Ovary (tissue), 9 donors: Measurements from ENCODE around the gene CDKAL1. TPM values are rescaled to one million over a fixed set of nuclear protein-coding genes. Genes with fewer than 3 reads are reported as not detected.
"Not testable (repeated sequence)": the region's sequence is repeated elsewhere in the genome, so short reads cannot be mapped to it uniquely, and the experiment has no call there.

Experiments used
- DNase-seq, 5 donors: peaks; one replicate each; pipeline ENCODE4 v3.0.0-alpha.2; 2019 to 2020
- H3K27ac ChIP-seq, 2 donors: fragments of 200-600 bp; one replicate each; pipeline versions ENCODE4 v1.5.1 to v1.8.0; 2019 to 2022
- H3K27me3 ChIP-seq: fragments of 200-600 bp; one replicate; pipeline ENCODE4 v1.8.0; 2022
- H3K36me3 ChIP-seq: fragments of 200-600 bp; sonication (generic); one replicate; pipeline ENCODE4 v1.5.1; 2019
- H3K4me1 ChIP-seq: one replicate; pipeline ENCODE4 v1.8.1; 2013; ENCODE audit warnings: mild to moderate bottlenecking, moderate library complexity; ENCODE audit not compliant: insufficient read depth
- H3K4me3 ChIP-seq: fragments of 200-600 bp; sonication (generic); one replicate; pipeline ENCODE4 v1.5.1; 2017
- H3K9me3 ChIP-seq, 2 donors: fragments of 200-600 bp in 1 of 2; sonication (generic) in 1 of 2; one replicate each; pipeline versions ENCODE4 v1.5.1 to v1.8.1; 2013 to 2019; ENCODE audit warnings: mild to moderate bottlenecking in 1 of 2, moderate library complexity in 1 of 2
- EP300 ChIP-seq: sonication (generic); formaldehyde crosslinking; IDR thresholded peaks from one replicate; pipeline ENCODE4 v1.6.1; 2017; ENCODE audit warnings: antibody characterized with exemption
- POLR2A ChIP-seq: fragments of 450-650 bp; IDR thresholded peaks from one replicate; pipeline ENCODE4 v1.6.1; 2017; ENCODE audit warnings: antibody characterized with exemption, mild to moderate bottlenecking, moderate library complexity
- WGBS, 3 donors: extraction: QIAGEN DNeasy Blood & Tissue Kit in 1 of 3; methylation state at CpG; one replicate each; pipeline versions ENCODE4 v1.1.5 to v1.1.7; 2013 to 2017; 5-methylcytosine and 5-hydroxymethylcytosine counted together
- intact Hi-C, 4 donors: fragments of 100-400 bp; cut with DNase I; formaldehyde crosslinking; loops; one replicate each; pipeline versions ENCODE4 v1.11.0 to v1.15.1; 2022 to 2023
- polyA plus RNA-seq, 2 donors: library from polyadenylated mRNA; stranded (reverse); fragments of 200-250 nt in 1 of 2; fragments of 350-450 nt in 1 of 2; fragmentation: Illumina TruSeq in 1 of 2; extraction: RNeasy Lipid Tissue Mini Kit (QIAGEN cat#74804) in 1 of 2; gene quantifications; one replicate each; pipeline ENCODE4 v1.2.3, GENCODE V29; 2013 to 2014
- total RNA-seq, 7 donors: library from RNA; depleted of rRNA in 2 of 7; stranded (reverse); fragments of >200 nt in 2 of 7; fragmentation: NEBNext Ultra II Directional in 3 of 7; extraction: Animal tissue kit (Norgen Biotek cat#: 25700) in 3 of 7; gene quantifications; one replicate each; pipeline versions ENCODE4 v1.1.0 to v1.2.4, GENCODE V29; 2016 to 2023
- TF ChIP-seq, protein P1 (sequence below), 3 donors: fragments of 450-650 bp in 2 of 3; fragments of 200-600 bp in 1 of 3; IDR thresholded peaks; one replicate each; pipeline versions ENCODE4 v1.5.1 to v1.8.0; 2016 to 2022; ENCODE audit warnings: antibody characterized with exemption in 3 of 3, mild to moderate bottlenecking in 1 of 3
- donor health status: DM: no; HTN: no; CAD: no; lungs with moderate emphysema.
- donor health status: DM: no; HTN: no; CAD: no.
- donor health status: Bipolar disorder and iron deficiency.
- donor health status: DM: yes; HTN: yes; CAD: no.
- donor health status: DM: no; HTN: no; CAD: no.
- donor health status: DM: yes; HTN: yes; CAD: no.

CDKAL1 gene
- total and polyA plus RNA-seq, 9 donors: 6.8 to 21.3 (median 18.9) TPM

DNA sequence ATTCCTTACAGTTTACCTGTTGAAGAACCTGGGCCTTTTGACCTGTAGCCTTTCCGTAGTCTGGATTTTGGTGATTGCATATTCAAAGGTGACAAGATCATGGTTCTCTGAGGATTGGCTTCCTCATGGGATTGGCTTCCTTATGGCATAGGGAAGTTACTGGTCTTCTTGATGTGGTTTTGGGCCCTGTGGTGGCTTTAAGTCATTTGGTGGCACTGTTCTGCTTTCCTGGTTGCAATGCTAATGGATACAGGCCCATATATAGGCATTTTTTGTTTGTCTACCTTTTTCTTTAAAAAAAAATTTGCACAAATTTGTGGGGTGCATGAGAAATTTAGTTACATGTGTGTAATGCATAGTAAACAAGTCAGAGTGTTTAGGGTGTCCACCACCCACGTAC is 185.7 kb downstream of the CDKAL1 start:
- TF ChIP-seq POLR2A (no peak), EP300 (no peak)
- TF ChIP-seq, protein P1, sequence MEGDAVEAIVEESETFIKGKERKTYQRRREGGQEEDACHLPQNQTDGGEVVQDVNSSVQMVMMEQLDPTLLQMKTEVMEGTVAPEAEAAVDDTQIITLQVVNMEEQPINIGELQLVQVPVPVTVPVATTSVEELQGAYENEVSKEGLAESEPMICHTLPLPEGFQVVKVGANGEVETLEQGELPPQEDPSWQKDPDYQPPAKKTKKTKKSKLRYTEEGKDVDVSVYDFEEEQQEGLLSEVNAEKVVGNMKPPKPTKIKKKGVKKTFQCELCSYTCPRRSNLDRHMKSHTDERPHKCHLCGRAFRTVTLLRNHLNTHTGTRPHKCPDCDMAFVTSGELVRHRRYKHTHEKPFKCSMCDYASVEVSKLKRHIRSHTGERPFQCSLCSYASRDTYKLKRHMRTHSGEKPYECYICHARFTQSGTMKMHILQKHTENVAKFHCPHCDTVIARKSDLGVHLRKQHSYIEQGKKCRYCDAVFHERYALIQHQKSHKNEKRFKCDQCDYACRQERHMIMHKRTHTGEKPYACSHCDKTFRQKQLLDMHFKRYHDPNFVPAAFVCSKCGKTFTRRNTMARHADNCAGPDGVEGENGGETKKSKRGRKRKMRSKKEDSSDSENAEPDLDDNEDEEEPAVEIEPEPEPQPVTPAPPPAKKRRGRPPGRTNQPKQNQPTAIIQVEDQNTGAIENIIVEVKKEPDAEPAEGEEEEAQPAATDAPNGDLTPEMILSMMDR (IDR thresholded peaks at IDR 0.05): no peak

DNA sequence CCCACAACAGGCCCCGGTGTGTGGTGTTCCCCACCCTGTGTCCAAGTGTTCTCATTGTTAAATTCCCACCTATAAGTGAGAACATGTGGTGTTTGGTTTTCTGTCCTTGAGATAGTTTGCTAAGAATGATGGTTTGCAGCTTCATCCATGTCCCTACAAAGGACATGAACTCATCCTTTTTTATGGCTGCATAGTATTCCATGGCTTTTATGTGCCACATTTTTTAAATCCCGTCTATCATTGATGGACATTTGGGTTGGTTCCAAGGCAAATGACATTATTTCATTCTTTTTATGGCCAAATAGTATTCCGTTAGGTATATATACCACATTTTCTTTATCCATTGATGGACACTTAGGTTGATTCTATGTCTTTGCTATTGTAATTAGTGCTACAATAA is 186.9 kb downstream of the CDKAL1 start:
- intact Hi-C loops, H3K27me3 ChIP-seq, H3K4me3 ChIP-seq, H3K36me3 ChIP-seq, H3K27ac ChIP-seq, H3K4me1 ChIP-seq, DNase-seq, H3K9me3 ChIP-seq: not testable (repeated sequence)
- WGBS, 3 donors: 63 to 64% (median 64%) methylated on average over 3 of the region's 3 CpGs

More for the DNA sequence above, 185.7 kb downstream of the CDKAL1 start:
- 91 to 96% (median 96%) methylated on average over 2 of the region's 2 CpGs for WGBS, 3 donors
- no peaks in the 10 kb centered on the region for H3K36me3 ChIP-seq
- intact Hi-C loops: no loop called here
- no peak overlapping the region for H3K27ac ChIP-seq
- no peaks in the 10 kb centered on the region for H3K4me1 ChIP-seq
- H3K27me3 ChIP-seq: no peaks in the 10 kb centered on the region
- no peaks in the 10 kb centered on the region for H3K9me3 ChIP-seq
- no peak overlapping the region for H3K4me3 ChIP-seq
- no peak for DNase-seq

DNA sequence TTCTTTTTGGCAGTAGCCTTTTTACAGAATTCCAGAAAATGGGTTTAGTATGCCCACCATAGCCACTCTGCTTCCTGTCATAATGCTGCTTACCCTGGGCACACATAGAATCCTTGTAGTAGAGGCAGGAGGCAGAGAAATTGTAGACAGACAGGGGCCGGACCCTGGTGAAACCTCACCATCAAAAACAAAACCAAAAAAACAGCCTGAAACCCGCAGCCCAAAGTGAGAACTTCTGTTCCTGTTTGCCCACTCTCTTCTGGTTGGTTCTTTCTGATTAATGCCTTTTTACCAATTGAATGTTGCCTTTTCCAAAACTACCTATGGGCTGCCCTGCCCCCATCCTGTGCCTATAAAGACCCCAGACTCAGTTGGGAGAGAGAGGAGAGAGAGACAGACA is 188.2 kb downstream of the CDKAL1 start:
- WGBS, 3 donors: 91 to 99% (median 98%) methylated on average over 2 of the region's 2 CpGs
- TF ChIP-seq POLR2A: no peak
- TF ChIP-seq, protein P1 (IDR thresholded peaks at IDR 0.05): no peak
- no peak for TF ChIP-seq EP300
- Histone ChIP-seq H3K36me3 (no peaks in the 10 kb centered on the region), H3K4me3 (no peak overlapping the region), H3K4me1 (no peaks in the 10 kb centered on the region), H3K9me3 (no peaks in the 10 kb centered on the region), H3K27ac (no peak overlapping the region), H3K27me3 (no peaks in the 10 kb centered on the region)
- intact Hi-C loops: no loop called here
- DNase-seq: no peak

DNA sequence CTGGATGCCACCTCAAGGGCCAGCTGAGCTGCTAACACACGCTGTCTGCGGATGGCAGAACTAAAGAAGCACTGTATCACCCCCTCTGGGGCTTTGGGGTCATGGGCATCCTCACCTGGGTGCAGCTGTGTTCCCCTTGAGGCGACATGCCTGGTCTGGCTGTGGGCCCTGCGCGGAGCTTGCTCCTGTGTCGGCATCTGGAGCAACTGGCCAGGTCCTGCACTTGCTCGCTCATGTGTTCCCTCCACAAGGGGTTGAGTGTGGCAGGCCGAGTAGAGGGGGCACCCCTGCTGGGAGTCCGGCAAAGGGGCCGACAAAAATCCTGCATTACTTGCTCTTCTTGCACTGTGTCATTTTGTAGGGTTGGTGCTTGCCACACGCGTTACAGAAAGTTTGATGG is 189.0 kb downstream of the CDKAL1 start:
- no peaks in the 10 kb centered on the region for H3K4me1 ChIP-seq
- H3K4me3 ChIP-seq: no peak overlapping the region
- no peaks in the 10 kb centered on the region for H3K36me3 ChIP-seq
- H3K27ac ChIP-seq: no peak overlapping the region
- no peaks in the 10 kb centered on the region for H3K27me3 ChIP-seq
- DNase-seq: no peak
- TF ChIP-seq POLR2A: no peak
- TF ChIP-seq, protein P1 (IDR thresholded peaks at IDR 0.05): no peak
- TF ChIP-seq EP300: no peak
- 98 to 100% (median 98%) methylated on average over 12 of the region's 12 CpGs for WGBS, 3 donors
- H3K9me3 ChIP-seq: no peaks in the 10 kb centered on the region
- intact Hi-C loops: no loop called here

DNA sequence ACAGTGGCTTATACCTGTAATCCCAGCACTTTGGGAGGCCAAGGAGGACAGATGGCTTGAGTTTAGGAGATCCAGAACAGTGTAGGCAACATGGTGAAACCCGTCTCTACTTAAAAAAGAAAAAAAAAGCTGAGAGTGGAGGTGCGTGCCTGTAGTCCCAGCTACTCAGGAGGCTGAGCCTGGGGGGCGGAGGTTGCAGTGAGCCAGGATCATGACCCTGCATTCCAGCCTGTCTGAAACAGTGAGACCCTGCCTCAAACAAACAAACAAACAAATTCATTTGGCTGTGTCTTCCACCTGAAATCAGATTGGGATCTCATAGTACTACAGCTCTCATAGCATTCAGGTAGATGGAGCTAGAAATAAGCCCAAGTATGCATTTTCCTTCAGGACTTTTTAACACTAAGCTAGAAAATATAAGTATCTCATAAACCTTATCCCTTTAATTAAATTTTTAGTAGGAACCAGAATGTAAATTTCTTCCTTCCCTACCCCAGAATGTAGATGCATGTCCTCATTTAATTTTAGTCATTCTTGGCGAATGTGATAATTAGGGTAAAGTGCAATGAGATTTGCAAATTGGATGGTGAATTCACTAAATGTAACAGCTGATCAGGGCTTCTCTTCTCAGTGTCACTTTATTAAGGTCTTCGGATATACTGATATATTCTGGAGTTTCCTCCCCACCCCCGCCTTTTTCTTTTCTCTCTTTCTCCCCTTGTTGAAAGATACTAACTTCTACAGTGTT is 190.4 kb downstream of the CDKAL1 start:
- no peak overlapping the region for H3K4me3 ChIP-seq
- no peak for DNase-seq
- H3K27me3 ChIP-seq: no peaks in the 10 kb centered on the region
- intact Hi-C loops: no loop called here
- H3K9me3 ChIP-seq: no peaks in the 10 kb centered on the region
- H3K27ac ChIP-seq: no peak overlapping the region
- no peaks in the 10 kb centered on the region for H3K4me1 ChIP-seq
- no peaks in the 10 kb centered on the region for H3K36me3 ChIP-seq
- 85 to 96% (median 94%) methylated on average over 6 of the region's 6 CpGs for WGBS, 3 donors
- TF ChIP-seq POLR2A (no peak), EP300 (no peak)
- TF ChIP-seq, protein P1 (IDR thresholded peaks at IDR 0.05): no peak

DNA sequence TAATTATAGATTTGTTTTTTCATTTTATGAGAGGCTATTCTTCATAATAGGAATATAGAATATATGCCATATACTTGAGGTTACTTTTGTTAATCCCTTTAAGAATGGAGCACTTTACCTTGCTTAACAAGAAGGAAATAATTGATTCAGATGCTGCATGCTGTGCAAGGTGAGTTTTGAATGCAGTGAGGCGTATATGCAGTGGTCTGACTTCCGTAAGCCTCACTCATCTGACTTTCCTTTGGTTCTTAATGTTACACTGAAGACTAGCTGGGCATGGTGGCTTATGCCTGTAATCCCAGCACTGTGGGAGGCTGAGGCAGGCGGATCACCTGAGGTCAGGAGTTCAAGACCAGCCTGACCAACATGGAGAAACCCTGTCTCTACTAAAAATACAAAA is 191.0 kb downstream of the CDKAL1 start:
- WGBS, 3 donors: 96 to 100% (median 99%) methylated on average over 3 of the region's 3 CpGs
- H3K27me3 ChIP-seq, H3K36me3 ChIP-seq, DNase-seq, H3K4me3 ChIP-seq, intact Hi-C loops, H3K27ac ChIP-seq, H3K9me3 ChIP-seq, H3K4me1 ChIP-seq: not testable (repeated sequence)
